EH (cell line): Measurements from ENCODE around the gene SLC8B1.
A peak's percentile ranks its signal among the peaks of the same experiment; 100 is the strongest.

Experiments
- DNase-seq: peaks from one replicate; pipeline ENCODE4 v3.0.0-alpha.2; 2015; ENCODE audit warnings: low read depth

Gene SLC8B1

GRCh38 chr12:113292547-113292946 lies 42.4 kb downstream of the SLC8B1 start:
- DNase-seq = no peak

GRCh38 chr12:113292091-113292490 lies 42.8 kb downstream of the SLC8B1 start:
- DNase-seq = peak; percentile 68

DNA sequence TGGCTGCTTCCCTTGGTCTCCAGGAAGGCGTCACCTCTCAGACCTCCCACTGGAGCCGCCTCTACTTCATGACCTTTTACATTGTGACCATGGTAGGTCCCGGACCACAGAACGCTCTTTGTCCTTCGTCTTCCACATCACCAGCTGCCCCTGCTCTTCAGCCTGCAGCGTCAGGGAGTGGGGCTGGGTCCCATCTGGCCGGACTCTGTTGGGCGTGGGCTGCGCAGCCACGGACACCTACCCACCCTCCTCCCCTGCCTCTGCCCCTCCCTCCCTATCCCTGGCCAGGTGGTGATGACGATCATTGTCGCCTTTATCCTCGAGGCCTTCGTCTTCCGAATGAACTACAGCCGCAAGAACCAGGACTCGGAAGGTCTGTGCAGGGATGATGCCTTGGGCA lies 43.3 kb downstream of the SLC8B1 start:
- no peak for DNase-seq

GRCh38 chr12:113290506-113290905 lies 44.4 kb downstream of the SLC8B1 start:
- no peak for DNase-seq

DNA sequence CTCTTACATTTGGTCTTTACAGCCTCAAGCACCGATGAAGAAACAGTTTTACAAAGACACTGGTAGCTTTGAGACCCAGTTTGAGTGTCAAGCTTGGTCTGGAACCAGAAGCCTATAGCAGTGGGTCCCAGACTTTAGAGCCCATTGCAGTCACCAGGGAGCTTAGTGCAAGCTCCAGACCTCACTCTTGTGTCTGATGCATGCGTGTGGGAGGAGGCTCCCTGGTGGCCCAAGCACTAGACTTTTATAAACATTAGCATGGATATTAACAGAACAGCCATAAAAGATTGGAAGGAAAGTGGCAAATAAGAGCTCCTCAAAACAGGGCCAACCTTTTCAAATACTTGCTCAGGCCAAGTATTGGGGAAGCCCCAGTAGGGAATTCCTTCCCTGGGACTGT lies 45.5 kb downstream of the SLC8B1 start:
- no peak for DNase-seq

DNA sequence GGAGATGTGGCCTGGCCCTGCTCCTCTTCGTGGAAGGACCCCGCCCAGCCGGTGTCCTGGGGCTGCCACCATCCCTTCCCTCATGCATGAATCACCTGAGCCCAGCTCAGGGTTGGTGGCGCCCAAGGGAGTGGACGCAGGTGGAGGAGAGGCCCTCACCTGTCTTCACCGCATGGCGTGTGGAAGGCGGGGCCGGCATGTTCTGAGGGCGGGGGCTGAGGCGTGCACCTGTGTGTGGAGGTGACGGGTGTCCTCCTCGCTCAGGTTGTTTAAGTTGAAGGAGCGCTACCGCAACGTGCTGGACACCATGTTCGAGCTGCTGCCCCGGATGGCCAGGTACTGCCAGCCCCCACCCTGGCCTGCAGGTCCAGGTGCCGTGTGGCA lies 47.0 kb downstream of the SLC8B1 start:
- no peak for DNase-seq

GRCh38 chr12:113287146-113287898 lies 47.6 kb downstream of the SLC8B1 start:
- DNase-seq = no peak

DNA sequence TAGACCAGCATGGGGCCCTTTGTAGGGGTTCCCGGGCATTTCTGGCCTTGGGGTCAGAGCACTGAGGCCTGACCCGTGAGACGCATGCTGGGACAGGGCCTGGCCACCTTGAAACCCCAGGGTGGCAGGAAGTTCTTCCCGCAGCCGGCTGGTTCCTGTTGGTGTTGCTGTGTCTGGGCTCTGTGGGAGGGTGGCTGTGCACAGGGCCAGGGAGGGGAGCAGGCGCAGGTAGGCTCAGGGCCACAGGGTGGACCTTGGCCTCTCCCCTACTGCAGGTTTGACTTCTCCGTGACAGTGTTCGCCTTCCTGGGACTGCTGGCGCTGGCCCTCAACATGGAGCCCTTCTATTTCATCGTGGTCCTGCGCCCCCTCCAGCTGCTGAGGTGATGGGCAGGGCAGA lies 48.2 kb downstream of the SLC8B1 start:
- no peak for DNase-seq

DNA sequence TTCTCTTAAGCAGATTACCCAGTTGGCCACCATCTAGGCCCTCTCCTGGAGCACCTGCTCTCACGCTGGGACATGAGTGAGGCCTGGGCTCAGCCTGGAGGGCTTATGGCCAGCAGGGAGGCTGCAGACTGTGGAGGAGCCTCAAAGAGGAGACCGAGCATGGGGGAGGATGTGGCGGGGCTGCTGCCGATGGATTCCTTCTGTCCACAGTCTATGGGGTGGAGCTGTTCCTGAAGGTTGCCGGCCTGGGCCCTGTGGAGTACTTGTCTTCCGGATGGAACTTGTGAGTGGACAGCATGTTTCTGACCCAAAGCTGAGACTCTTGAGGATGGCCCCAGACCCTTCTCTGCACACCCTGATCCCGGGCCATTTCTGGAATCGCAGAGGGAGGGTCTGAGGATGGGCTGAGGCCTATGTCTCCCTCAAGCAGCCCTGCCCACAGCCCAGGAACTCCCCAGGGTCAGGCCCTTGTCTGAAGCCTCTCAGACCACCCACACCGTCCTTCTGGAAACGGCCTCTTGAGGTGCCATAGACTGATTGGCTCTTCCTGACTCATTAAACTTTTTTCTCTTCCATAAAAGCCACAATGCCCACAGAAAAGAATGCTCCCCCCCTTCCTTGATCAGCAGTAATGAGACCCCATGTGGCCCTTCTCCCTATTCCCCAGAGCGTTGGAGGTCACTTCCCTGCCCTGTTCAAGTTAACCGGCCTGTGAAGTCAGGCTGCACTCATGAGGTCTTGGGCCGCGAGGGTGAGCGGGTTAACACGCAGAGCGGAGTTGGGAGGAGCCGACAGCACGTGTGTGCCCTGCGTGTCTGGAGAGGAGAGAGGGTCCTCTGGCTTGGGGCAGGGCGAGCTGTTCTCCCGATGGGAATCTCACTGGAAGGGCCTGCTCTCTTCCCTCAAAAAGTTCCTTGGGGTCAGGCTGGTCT lies 49.0 kb downstream of the SLC8B1 start:
- DNase-seq = no peak

- no peak for DNase-seq
Observed at GRCh38 chr12:113284751-113285150, 50.2 kb downstream of the SLC8B1 start.

DNA sequence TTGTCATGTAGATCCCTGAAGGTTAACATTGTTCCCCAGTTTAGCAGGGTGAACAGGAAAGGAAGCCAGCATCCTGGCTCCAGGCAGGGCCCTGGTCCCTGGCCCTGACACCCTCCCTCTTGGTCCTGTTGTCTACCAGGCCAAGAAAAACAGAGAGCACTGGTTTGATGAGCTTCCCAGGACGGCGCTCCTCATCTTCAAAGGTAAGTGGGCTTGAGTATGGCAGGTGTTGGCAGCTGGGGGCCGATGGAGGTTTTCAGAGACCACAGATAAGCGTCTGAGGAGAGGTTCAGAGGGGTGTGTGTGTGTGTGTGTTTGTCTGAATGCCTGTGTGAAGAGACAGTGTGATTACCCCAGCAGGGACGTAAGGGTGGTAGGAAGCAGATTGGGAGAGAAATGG lies 56.3 kb downstream of the SLC8B1 start:
- DNase-seq = no peak

DNA sequence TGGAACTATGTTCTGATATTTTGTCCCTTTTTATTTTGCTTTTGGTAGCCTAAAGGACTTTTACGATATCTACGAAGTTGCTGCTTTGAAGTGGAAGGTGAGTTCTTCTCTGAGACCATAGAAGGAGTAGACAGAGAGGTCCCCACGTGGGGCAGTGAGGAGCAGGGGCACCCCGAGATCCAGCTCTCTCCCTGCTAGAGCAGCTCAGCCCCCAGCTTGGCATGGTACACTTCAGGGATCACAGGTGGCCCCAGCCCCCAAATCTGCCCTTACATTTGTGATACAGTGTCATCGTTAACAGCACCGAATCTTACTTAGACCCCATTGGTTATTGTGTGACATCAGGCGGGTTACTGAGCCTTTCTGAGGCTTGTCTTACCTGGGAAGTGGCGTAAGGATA lies 56.8 kb downstream of the SLC8B1 start:
- DNase-seq = no peak

- no peak for DNase-seq
Observed at GRCh38 chr12:113277511-113277910, 57.4 kb downstream of the SLC8B1 start.

- no peak for DNase-seq
Observed at GRCh38 chr12:113276946-113277500, 57.9 kb downstream of the SLC8B1 start.

- no peak for DNase-seq
Observed at GRCh38 chr12:113276306-113276705, 58.6 kb downstream of the SLC8B1 start.

- no peak for DNase-seq
Observed at GRCh38 chr12:113274848-113275247, 60.1 kb downstream of the SLC8B1 start.

- DNase-seq = peak; percentile 13
Observed at GRCh38 chr12:113273053-113273725, 61.7 kb downstream of the SLC8B1 start.

GRCh38 chr12:113271853-113272561 lies 62.9 kb downstream of the SLC8B1 start:
- DNase-seq = peak; percentile 89

DNA sequence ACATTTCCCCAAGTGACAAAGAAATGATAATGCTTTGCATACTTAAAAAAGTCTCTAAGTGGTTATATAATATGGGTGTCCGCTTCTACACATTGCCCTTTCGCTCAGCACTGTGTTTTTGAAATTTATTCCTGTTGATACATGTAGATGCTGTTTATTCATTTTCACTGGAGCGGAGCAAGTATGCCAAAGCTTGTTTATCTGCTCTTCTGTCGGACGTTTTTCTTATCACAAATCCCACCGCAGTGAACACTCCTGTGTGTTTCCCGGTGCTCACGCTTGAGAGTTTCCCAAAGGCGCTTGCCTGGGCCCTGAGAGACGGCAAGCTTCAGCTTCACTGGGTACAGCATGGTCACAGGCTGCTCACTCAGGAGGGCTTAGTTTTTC lies 63.5 kb downstream of the SLC8B1 start:
- DNase-seq = no peak

- no peak for DNase-seq
Observed at GRCh38 chr12:113270709-113271009, 64.2 kb downstream of the SLC8B1 start.

- DNase-seq = no peak
Observed at GRCh38 chr12:113269257-113269943, 65.5 kb downstream of the SLC8B1 start.
